Epithelial cell of esophagus (primary cell): ENCODE results near the gene CREB1.
A peak's percentile ranks its signal among the peaks of the same experiment; 100 is the strongest.

Experiments used
- DNase-seq: peaks from one replicate; pipeline ENCODE4 v3.0.0; 2010; ENCODE audit warnings: low read depth
- H3K4me3 ChIP-seq: 2 replicates; pipeline ENCODE4 v1.5.1; 2011; ENCODE audit warnings: mild to moderate bottlenecking, low read length, control low read depth
- TF ChIP-seq, protein P1 (sequence below): IDR thresholded peaks from 2 replicates; pipeline ENCODE4 v1.5.1; 2011; ENCODE audit warnings: low read depth, mild to moderate bottlenecking, low read length, control low read depth, inconsistent platforms; ENCODE audit not compliant: insufficient read depth; ENCODE audit errors: missing control alignments

Gene CREB1

DNA sequence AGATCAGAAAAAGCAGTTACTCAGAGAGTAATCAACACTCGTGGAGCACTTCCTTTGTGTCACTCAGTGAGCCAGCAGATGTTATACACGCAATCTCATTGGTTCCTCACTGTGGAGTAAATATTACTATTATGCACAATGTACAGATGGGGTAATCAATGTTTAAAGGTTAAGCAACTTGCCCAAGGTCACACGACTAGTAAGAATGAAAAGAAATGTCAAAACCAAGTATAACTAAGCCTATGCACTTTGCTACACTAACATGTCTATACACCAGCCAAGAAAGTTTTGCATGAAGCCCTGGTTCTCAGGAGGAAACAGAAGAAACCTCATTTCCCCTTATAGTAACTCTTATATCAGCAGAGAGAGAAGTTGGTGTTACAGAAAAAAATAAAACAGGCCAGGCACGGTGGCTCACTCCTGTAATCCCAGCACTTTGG lies 90.0 kb downstream of the CREB1 start:
- TF ChIP-seq, protein P1, sequence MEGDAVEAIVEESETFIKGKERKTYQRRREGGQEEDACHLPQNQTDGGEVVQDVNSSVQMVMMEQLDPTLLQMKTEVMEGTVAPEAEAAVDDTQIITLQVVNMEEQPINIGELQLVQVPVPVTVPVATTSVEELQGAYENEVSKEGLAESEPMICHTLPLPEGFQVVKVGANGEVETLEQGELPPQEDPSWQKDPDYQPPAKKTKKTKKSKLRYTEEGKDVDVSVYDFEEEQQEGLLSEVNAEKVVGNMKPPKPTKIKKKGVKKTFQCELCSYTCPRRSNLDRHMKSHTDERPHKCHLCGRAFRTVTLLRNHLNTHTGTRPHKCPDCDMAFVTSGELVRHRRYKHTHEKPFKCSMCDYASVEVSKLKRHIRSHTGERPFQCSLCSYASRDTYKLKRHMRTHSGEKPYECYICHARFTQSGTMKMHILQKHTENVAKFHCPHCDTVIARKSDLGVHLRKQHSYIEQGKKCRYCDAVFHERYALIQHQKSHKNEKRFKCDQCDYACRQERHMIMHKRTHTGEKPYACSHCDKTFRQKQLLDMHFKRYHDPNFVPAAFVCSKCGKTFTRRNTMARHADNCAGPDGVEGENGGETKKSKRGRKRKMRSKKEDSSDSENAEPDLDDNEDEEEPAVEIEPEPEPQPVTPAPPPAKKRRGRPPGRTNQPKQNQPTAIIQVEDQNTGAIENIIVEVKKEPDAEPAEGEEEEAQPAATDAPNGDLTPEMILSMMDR, result no peak
- no peak overlapping the region for H3K4me3 ChIP-seq
- DNase-seq, result no peak

GRCh38 chr2:207621501-207622039 lies 91.8 kb downstream of the CREB1 start:
- no peak for DNase-seq
- TF ChIP-seq, protein P1, result no peak

GRCh38 chr2:207624185-207625013 lies 94.6 kb downstream of the CREB1 start:
- TF ChIP-seq, protein P1, result no peak
- peak; percentile 65 for DNase-seq
- H3K4me3 ChIP-seq, result peak overlapping the region; percentile 82

More at GRCh38 chr2:207621501-207622039, 91.8 kb downstream of the CREB1 start:
- no peak overlapping the region for H3K4me3 ChIP-seq

DNA sequence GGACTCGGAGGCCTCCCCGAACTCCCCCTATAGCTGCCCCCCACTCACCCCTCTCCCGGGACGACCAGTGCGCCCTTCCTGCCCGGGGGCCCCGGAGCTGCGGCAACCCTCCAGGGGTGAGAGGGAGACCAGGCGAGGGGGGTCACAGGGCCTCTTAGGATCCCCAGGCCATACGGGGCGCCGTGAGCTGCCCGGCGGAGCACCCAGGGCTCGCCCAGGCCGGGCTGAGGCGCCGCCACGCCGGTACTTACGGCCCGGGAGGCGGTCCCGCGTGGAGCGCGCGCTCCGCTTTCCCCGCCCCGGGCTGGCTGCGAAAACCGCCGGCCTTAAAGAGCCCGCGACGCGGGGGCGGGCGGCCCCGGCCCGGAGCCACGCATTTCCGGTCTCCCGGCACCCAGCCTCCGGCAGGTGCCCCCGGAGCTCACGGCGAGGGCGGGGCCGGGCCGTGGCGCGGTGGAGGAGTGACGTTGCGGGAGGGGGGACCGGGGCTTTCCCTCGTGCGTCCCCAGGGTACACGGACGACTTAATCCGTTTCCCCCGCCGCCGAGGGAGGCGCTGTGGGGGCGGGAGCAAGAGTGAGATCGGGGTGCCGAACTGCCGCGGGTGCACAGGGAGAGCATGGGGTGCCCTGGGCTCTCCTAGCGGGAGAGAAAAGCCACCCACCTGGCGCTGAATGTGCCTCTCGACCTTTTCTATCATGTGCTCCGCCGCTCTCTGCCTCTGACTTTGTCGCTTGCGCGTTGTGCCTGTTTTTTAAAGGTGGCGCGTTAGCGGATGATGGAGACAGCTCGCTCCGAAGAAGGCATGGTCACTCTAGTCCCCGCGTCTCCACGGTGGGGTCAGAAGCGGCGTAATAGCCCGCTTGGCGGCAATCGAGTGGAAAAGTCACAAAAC lies 95.5 kb downstream of the CREB1 start, which contains the start of gene METTL21A:
Gene METTL21A (minus strand): TSS at position 381 of the 894 bp plus-strand sequence. CDS start 1,019 bp downstream, outside the sequence.
- H3K4me3 ChIP-seq, result peak within 1 kb of the TSS; percentile 82
- TF ChIP-seq, protein P1, result peak; percentile 49
- DNase-seq, result peak; percentile 84

DNA sequence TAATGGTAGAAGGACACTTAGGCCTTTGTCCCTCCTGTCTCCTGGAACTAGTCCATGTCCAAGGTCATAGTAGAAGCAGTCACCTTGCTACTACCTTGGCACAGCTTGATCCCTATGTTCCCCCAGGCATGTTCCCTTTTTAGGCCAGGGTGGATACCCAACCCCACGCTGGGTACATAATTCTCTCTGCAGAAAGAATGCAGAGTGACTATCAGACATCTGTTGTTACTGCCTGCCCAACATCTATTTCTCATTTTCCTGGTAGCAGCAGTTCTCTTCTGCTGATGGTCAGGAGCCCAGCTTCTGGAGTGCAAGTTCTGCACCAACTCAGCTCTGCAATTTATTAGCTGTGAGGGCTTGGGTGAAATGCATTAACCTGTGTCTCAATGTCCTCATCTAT lies 99.8 kb downstream of the CREB1 start:
- TF ChIP-seq, protein P1, result no peak
- DNase-seq, result no peak
- no peak overlapping the region for H3K4me3 ChIP-seq

GRCh38 chr2:207630491-207630890 lies 100.7 kb downstream of the CREB1 start:
- TF ChIP-seq, protein P1, result no peak
- no peak overlapping the region for H3K4me3 ChIP-seq
- no peak for DNase-seq
